ENCODE data around the gene LRRC2. TPM values are rescaled to one million over a fixed set of nuclear protein-coding genes. Genes with fewer than 3 reads are reported as not detected.

The LRRC2 gene
- total RNA-seq, 1 experiment from 2014 or later, result not detected

DNA sequence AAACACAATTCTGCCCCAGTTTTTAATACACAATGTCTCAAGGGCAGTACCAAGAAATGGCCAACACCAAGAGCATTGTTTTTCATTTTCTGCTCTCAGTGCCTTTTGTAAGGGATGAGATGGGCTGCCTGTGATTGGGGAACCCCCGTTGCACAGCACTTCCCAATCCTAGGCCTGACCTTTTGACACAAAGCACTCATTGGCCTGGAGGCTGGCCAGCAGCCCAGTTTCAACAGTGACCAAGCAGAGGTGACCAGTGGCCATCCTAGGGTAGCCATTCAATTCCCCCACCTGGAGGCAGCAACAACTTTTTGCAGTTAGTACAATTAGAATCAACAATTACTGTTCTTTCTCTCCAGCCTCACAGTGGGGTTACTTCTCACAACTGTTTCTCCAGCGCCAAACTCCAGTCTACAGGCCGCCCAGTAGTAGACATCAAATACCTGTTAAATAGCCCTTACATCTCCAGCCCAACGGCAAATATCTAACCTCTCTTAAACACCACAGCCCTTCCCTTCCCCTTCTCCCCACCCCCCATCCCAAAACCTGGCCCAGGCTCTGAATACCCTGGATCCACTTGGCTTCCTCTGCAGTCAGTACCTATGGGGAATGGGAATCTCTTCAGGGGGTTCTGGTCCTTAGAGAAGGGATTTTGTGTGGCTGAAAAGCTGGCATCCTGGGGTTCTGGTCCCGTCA is 8.9 kb upstream of the LRRC2 start:
- ATAC-seq (no peak), DNase-seq (ENCODE audit: low read depth, low spot score) (no peak)
- H3K27me3 ChIP-seq (ENCODE audit: control insufficient read depth, insufficient read depth, low read length), result no peaks in the 10 kb centered on the region
- H3K27ac ChIP-seq (ENCODE audit: low read length), result no peak overlapping the region
- H3K4me3 ChIP-seq (ENCODE audit: low read depth in 2 of 2, low read length in 2 of 2), result no peak overlapping the region
- no peaks in the 10 kb centered on the region for H3K4me1 ChIP-seq (ENCODE audit: control insufficient read depth, insufficient read depth, low read length)
- TF ChIP-seq, protein P1, sequence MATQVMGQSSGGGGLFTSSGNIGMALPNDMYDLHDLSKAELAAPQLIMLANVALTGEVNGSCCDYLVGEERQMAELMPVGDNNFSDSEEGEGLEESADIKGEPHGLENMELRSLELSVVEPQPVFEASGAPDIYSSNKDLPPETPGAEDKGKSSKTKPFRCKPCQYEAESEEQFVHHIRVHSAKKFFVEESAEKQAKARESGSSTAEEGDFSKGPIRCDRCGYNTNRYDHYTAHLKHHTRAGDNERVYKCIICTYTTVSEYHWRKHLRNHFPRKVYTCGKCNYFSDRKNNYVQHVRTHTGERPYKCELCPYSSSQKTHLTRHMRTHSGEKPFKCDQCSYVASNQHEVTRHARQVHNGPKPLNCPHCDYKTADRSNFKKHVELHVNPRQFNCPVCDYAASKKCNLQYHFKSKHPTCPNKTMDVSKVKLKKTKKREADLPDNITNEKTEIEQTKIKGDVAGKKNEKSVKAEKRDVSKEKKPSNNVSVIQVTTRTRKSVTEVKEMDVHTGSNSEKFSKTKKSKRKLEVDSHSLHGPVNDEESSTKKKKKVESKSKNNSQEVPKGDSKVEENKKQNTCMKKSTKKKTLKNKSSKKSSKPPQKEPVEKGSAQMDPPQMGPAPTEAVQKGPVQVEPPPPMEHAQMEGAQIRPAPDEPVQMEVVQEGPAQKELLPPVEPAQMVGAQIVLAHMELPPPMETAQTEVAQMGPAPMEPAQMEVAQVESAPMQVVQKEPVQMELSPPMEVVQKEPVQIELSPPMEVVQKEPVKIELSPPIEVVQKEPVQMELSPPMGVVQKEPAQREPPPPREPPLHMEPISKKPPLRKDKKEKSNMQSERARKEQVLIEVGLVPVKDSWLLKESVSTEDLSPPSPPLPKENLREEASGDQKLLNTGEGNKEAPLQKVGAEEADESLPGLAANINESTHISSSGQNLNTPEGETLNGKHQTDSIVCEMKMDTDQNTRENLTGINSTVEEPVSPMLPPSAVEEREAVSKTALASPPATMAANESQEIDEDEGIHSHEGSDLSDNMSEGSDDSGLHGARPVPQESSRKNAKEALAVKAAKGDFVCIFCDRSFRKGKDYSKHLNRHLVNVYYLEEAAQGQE (IDR thresholded peaks at IDR 0.05; ENCODE audit: insufficient read depth in 1 of 2, low read depth in 2 of 2, low read length in 1 of 2), result no peak
- TF ChIP-seq TCF7L2 (IDR thresholded peaks at IDR 0.05; ENCODE audit: low read depth, low read length) (no peak), SIN3A (IDR thresholded peaks at IDR 0.05; ENCODE audit: borderline replicate concordance, insufficient read depth, low read depth, low read length) (no peak), POLR2AphosphoS5 (IDR thresholded peaks at IDR 0.05; ENCODE audit: low read depth, low read length) (no peak)
- TF ChIP-seq, protein P2, sequence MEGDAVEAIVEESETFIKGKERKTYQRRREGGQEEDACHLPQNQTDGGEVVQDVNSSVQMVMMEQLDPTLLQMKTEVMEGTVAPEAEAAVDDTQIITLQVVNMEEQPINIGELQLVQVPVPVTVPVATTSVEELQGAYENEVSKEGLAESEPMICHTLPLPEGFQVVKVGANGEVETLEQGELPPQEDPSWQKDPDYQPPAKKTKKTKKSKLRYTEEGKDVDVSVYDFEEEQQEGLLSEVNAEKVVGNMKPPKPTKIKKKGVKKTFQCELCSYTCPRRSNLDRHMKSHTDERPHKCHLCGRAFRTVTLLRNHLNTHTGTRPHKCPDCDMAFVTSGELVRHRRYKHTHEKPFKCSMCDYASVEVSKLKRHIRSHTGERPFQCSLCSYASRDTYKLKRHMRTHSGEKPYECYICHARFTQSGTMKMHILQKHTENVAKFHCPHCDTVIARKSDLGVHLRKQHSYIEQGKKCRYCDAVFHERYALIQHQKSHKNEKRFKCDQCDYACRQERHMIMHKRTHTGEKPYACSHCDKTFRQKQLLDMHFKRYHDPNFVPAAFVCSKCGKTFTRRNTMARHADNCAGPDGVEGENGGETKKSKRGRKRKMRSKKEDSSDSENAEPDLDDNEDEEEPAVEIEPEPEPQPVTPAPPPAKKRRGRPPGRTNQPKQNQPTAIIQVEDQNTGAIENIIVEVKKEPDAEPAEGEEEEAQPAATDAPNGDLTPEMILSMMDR (IDR thresholded peaks at IDR 0.05), result no peak
- CTCF ChIA-PET, result no interaction called here
- POLR2A ChIA-PET, result no interaction called here
- no peaks in the 10 kb centered on the region for H3K9me3 ChIP-seq (ENCODE audit: control insufficient read depth, insufficient read depth, low read depth, low read length)
- intact Hi-C loops (cut with micrococcal nuclease; ENCODE audit: unreplicated experiment) (no loop called here), in situ Hi-C loops (cut with HindIII; ENCODE audit: low pct_unique_long_range_greater_than_20kb, low sequenced_read_pairs) (no loop called here)
- no peaks in the 10 kb centered on the region for H3K36me3 ChIP-seq (ENCODE audit: control insufficient read depth, insufficient read depth, low read length)
- BruUV-seq (replicated peaks), result no TSS peak

DNA sequence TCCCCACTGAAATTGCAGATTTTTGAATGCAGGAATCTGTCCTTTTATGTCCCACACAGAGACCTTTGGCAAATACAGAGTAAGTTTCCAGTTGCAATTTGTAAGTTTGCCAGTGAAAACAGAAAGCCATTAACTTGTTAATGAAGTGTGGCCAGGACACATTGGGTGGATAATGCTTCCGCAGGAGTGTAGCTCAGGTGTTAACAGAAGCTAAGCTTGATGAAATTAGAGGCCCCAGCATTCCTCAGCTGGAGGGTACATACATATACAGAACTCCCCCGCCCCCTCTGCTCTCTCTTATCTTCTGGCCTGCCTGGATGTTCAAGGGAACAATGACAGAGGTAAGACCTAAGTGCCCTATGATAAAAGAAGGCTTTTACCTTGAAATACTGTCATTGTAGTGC is 8.1 kb upstream of the LRRC2 start:
- TF ChIP-seq, protein P1 (IDR thresholded peaks at IDR 0.05; ENCODE audit: insufficient read depth in 1 of 2, low read depth in 2 of 2, low read length in 1 of 2), result no peak
- no peak for TF ChIP-seq TCF7L2 (IDR thresholded peaks at IDR 0.05; ENCODE audit: low read depth, low read length)
- TF ChIP-seq, protein P2 (IDR thresholded peaks at IDR 0.05), result no peak
- no peak for TF ChIP-seq POLR2AphosphoS5 (IDR thresholded peaks at IDR 0.05; ENCODE audit: low read depth, low read length)
- TF ChIP-seq SIN3A (IDR thresholded peaks at IDR 0.05; ENCODE audit: borderline replicate concordance, insufficient read depth, low read depth, low read length), result no peak
- ChIA-PET CTCF (no interaction called here), POLR2A (no interaction called here)
- in situ Hi-C loops (cut with HindIII; ENCODE audit: low pct_unique_long_range_greater_than_20kb, low sequenced_read_pairs) (no loop called here), intact Hi-C loops (cut with micrococcal nuclease; ENCODE audit: unreplicated experiment) (no loop called here)
- ATAC-seq (no peak), DNase-seq (ENCODE audit: low read depth, low spot score) (no peak)
- Histone ChIP-seq H3K36me3 (ENCODE audit: control insufficient read depth, insufficient read depth, low read length) (no peaks in the 10 kb centered on the region), H3K27ac (ENCODE audit: low read length) (no peak overlapping the region), H3K27me3 (ENCODE audit: control insufficient read depth, insufficient read depth, low read length) (no peaks in the 10 kb centered on the region), H3K9me3 (ENCODE audit: control insufficient read depth, insufficient read depth, low read depth, low read length) (no peaks in the 10 kb centered on the region), H3K4me1 (ENCODE audit: control insufficient read depth, insufficient read depth, low read length) (no peaks in the 10 kb centered on the region), H3K4me3 (ENCODE audit: low read depth in 2 of 2, low read length in 2 of 2) (no peak overlapping the region)
- no TSS peak for BruUV-seq (replicated peaks)

Measured in Panc1 (cell line).